SU-DHL-6 (cell line): ENCODE results near the gene TMSB15C.
"Not testable (repeated sequence)": the region's sequence is repeated elsewhere in the genome, so short reads cannot be mapped to it uniquely, and the experiment has no call there.

ENCODE experiments used
- H2AFZ ChIP-seq: fragments of 200-600 bp; sonication (generic); 2 replicates; pipeline ENCODE4 v1.6.1; 2014; ENCODE audit warnings: low read depth, mild to moderate bottlenecking, moderate library complexity, mixed read lengths, antibody characterized with exemption, low read length; ENCODE audit not compliant: severe bottlenecking
- H3F3A ChIP-seq: fragments of 200-600 bp; shearing (Covaris generic); 2 replicates; pipeline ENCODE4 v1.6.0; 2016; ENCODE audit warnings: antibody characterized with exemption, mild to moderate bottlenecking; ENCODE audit not compliant: insufficient read depth
- H3K27ac ChIP-seq: fragments of 200-600 bp; sonication (generic); 2 replicates; pipeline ENCODE4 v1.5.1; 2016; ENCODE audit warnings: low read depth, mild to moderate bottlenecking, low read length, moderate library complexity, mixed read lengths
- H3K27me3 ChIP-seq: fragments of 200-600 bp; sonication (generic), shearing (Covaris generic); 2 replicates; pipeline ENCODE4 v1.6.0; 2014; ENCODE audit warnings: mild to moderate bottlenecking, low read length
- H3K36me3 ChIP-seq: fragments of 200-600 bp; sonication (generic); 2 replicates; pipeline ENCODE4 v1.6.1; 2014; ENCODE audit warnings: mild to moderate bottlenecking, low read length, mixed read lengths
- H3K4me2 ChIP-seq: fragments of 300-600, 200-600 bp; shearing (Covaris generic), sonication (generic); 2 replicates; pipeline ENCODE4 v1.6.0; 2014; ENCODE audit warnings: low read length, low read depth, mild to moderate bottlenecking; ENCODE audit not compliant: poor library complexity, severe bottlenecking
- H3K4me3 ChIP-seq: fragments of 200-600 bp; sonication (generic); 2 replicates; pipeline ENCODE4 v1.5.1; 2014; ENCODE audit warnings: antibody characterized with exemption, low read length, mild to moderate bottlenecking, mixed read lengths; ENCODE audit not compliant: insufficient read depth, poor library complexity, severe bottlenecking
- H3K79me2 ChIP-seq: fragments of 200-600 bp; sonication (generic); 2 replicates; pipeline ENCODE4 v1.6.1; 2014; ENCODE audit warnings: mild to moderate bottlenecking, low read length, moderate library complexity; ENCODE audit not compliant: insufficient read depth
- H3K9ac ChIP-seq: fragments of 200-600 bp; sonication (generic); 2 replicates; pipeline ENCODE4 v1.7.0; 2014; ENCODE audit warnings: mild to moderate bottlenecking, low read length
- H3K9me2 ChIP-seq: fragments of 200-600 bp; sonication (generic); replicated peaks from 2 replicates; pipeline ENCODE4 v1.6.1; 2014; ENCODE audit warnings: low read length; ENCODE audit not compliant: insufficient read depth
- H3K9me3 ChIP-seq: fragments of 200-600 bp; sonication (generic); 2 replicates; pipeline ENCODE4 v1.6.1; 2014; ENCODE audit warnings: low read length, mixed read lengths; ENCODE audit not compliant: insufficient read depth
- H4K20me1 ChIP-seq: fragments of 200-600 bp; sonication (generic); 2 replicates; pipeline ENCODE4 v1.6.1; 2014; ENCODE audit warnings: low read depth, mild to moderate bottlenecking, antibody characterized with exemption, low read length, moderate library complexity, mixed read lengths
- EZH2phosphoT487 ChIP-seq: fragments of 200-600 bp; sonication (generic), shearing (Covaris generic); conservative IDR thresholded peaks from 2 replicates; pipeline ENCODE4 v1.6.1; 2018; ENCODE audit warnings: mild to moderate bottlenecking, antibody characterized with exemption, low read length, moderate library complexity, mixed read lengths
- TF ChIP-seq, protein P1 (sequence below): fragments of 200-600 bp; sonication (generic); IDR thresholded peaks from one replicate; pipeline ENCODE4 v1.5.1; 2017; ENCODE audit warnings: antibody characterized with exemption, mild to moderate bottlenecking, low read length, moderate library complexity; ENCODE audit not compliant: insufficient read depth, poor library complexity, severe bottlenecking

TMSB15C gene

DNA sequence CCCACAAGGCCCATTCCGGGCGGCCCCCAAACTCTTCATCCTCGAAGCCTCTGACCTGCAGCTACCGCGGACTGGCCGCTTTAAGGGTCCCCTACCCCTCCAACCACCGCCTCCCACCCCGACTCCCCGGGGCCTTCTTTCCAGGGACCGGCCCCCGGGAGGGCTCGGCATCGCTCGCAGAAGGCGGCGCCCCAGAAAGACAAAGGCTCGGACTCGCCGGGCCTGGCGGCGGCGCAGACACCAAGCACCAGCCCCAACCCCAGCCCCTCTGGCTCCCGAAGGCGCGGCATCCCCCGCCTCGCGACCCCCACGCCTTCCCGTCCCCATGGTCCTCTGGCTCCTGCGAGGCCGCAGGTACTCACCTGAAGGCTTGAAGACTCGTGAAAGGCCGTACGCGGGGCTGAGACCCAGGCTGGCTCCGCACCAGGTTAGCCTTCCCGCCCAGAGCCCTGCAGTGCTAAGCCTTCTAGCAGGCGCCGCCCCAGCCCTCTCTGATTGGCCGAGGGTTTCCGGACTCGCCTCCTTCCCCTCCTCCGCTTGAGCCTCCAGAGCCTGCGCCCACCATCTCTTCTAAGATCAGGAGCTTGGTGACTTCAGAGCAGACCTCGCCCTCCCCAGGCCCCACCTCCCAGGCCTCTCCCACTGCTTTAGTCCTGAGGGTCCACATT is at the start of gene TMSB15C:
Gene TMSB15C, minus strand, starts transcription at position 459 of the 668 bp plus-strand sequence.
- not testable (repeated sequence) for H3F3A ChIP-seq, H3K9ac ChIP-seq, H3K36me3 ChIP-seq, H3K27ac ChIP-seq, H3K9me3 ChIP-seq, H3K4me3 ChIP-seq, H4K20me1 ChIP-seq, H3K79me2 ChIP-seq, H3K9me2 ChIP-seq, H2AFZ ChIP-seq, H3K4me2 ChIP-seq, H3K27me3 ChIP-seq

- no peaks in the 10 kb centered on the region for H3K36me3 ChIP-seq
- H3K9ac ChIP-seq, result no peak overlapping the region
- H3K9me3 ChIP-seq, result no peaks in the 10 kb centered on the region
- no peak overlapping the region for H3K27ac ChIP-seq
- no peaks in the 10 kb centered on the region for H4K20me1 ChIP-seq
- H3K27me3 ChIP-seq, result no peaks in the 10 kb centered on the region
- H3F3A ChIP-seq, result no peaks in the 10 kb centered on the region
- H3K9me2 ChIP-seq, result no peaks in the 10 kb centered on the region
- no peak overlapping the region for H3K4me3 ChIP-seq
- no peak overlapping the region for H3K4me2 ChIP-seq
- TF ChIP-seq EZH2phosphoT487, result no peak
- TF ChIP-seq, protein P1, sequence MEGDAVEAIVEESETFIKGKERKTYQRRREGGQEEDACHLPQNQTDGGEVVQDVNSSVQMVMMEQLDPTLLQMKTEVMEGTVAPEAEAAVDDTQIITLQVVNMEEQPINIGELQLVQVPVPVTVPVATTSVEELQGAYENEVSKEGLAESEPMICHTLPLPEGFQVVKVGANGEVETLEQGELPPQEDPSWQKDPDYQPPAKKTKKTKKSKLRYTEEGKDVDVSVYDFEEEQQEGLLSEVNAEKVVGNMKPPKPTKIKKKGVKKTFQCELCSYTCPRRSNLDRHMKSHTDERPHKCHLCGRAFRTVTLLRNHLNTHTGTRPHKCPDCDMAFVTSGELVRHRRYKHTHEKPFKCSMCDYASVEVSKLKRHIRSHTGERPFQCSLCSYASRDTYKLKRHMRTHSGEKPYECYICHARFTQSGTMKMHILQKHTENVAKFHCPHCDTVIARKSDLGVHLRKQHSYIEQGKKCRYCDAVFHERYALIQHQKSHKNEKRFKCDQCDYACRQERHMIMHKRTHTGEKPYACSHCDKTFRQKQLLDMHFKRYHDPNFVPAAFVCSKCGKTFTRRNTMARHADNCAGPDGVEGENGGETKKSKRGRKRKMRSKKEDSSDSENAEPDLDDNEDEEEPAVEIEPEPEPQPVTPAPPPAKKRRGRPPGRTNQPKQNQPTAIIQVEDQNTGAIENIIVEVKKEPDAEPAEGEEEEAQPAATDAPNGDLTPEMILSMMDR, result no peak
- no peak overlapping the region for H2AFZ ChIP-seq
- no peaks in the 10 kb centered on the region for H3K79me2 ChIP-seq
These were observed 46.8 kb upstream of the TMSB15C start for GRCh38 chrX:104122829-104123228.

GRCh38 chrX:104118765-104119164 is 42.7 kb upstream of the TMSB15C start:
- Histone ChIP-seq H3K4me3 (no peak overlapping the region), H4K20me1 (no peaks in the 10 kb centered on the region), H3K27ac (no peak overlapping the region), H3K9ac (no peak overlapping the region), H3K4me2 (no peak overlapping the region), H3K36me3 (no peaks in the 10 kb centered on the region), H3K9me3 (no peaks in the 10 kb centered on the region), H2AFZ (no peak overlapping the region), H3F3A (no peaks in the 10 kb centered on the region), H3K27me3 (no peaks in the 10 kb centered on the region), H3K9me2 (no peaks in the 10 kb centered on the region), H3K79me2 (no peaks in the 10 kb centered on the region)
- TF ChIP-seq EZH2phosphoT487, result no peak
- TF ChIP-seq, protein P1, result no peak

DNA sequence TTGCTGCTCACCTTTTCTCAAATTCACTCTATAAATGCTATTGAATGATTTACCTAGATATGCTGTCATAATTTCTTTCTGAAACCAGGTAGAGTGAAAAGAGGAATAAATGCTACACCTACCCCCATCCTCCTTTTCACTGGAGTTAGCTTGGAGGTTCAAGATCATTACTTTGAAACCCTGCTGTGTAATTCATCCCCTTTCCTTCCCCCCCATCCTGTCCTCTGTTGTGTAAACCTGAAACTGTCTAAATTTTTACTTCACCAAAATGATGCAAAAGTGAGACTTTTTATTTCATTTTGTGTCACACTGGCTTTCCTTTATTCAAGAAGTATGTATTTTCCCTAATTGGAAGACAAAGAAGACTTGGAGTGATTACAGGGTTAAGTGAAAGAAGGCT is 41.7 kb upstream of the TMSB15C start:
- Histone ChIP-seq H3F3A (no peaks in the 10 kb centered on the region), H3K9me2 (no peaks in the 10 kb centered on the region), H3K9ac (no peak overlapping the region), H2AFZ (no peak overlapping the region), H4K20me1 (no peaks in the 10 kb centered on the region), H3K27me3 (no peaks in the 10 kb centered on the region), H3K27ac (no peak overlapping the region), H3K79me2 (no peaks in the 10 kb centered on the region), H3K36me3 (no peaks in the 10 kb centered on the region), H3K4me2 (no peak overlapping the region), H3K4me3 (no peak overlapping the region), H3K9me3 (no peaks in the 10 kb centered on the region)
- no peak for TF ChIP-seq EZH2phosphoT487
- TF ChIP-seq, protein P1, result no peak
